ENCODE measurements around the gene VWA3A. TPM values are rescaled to one million over a fixed set of nuclear protein-coding genes. Genes with fewer than 3 reads are reported as not detected.
"Not testable (repeated sequence)": the region's sequence is repeated elsewhere in the genome, so short reads cannot be mapped to it uniquely, and the experiment has no call there.

The VWA3A gene
- total and polyA plus RNA-seq, 2 of the 4 experiments (the other 2 are of a cell fraction), result not detected

DNA sequence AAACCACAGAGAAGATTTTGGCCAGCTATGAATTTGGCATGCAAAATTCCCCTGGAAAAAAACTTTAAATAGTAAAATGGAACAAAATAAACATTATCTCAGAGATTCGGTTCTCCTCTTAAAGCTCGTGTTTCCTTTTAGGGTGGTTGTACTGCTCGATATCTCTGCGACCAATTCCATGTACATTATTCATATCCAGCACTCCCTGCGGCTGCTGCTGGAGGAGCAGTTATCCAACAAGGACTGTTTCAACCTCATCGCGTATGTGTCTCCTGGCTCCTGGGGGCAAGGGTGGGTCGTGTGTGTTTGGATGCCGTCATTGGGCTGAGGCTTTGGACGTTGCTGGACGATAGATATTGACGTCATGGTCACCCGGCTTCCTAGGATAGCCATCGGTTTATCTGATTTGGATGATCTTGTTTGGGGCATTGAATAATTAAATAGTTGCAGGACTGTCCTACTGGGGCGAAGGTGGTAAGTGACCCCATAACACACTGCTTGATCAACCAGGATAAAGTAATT, 33.8 kb downstream of the VWA3A start:
- Histone ChIP-seq H3K79me1 (ENCODE audit: low read depth in 1 of 2, low read length in 2 of 2) (no peaks in the 10 kb centered on the region), H4K8ac (ENCODE audit: low read depth in 2 of 2, low read length in 2 of 2) (no peak overlapping the region), H3K36me3 (ENCODE audit: control insufficient read depth, insufficient read depth, low read length) (no peaks in the 10 kb centered on the region), H3K27ac (ENCODE audit: insufficient read depth, low read length) (no peak overlapping the region), H2BK15ac (ENCODE audit: low read depth, low read length) (no peak overlapping the region), H3K9ac (ENCODE audit: low read depth, low read length) (no peak overlapping the region), H3K4me2 (ENCODE audit: low read depth, low read length) (no peak overlapping the region), H3K27me3 (ENCODE audit: control insufficient read depth, insufficient read depth, low read length) (peaks cover 3% of the 10 kb centered on the region; the same call in 1 of the 2 replicates), H3K4me3 (ENCODE audit: insufficient read depth, low read depth, low read length) (no peak overlapping the region), H4K5ac (ENCODE audit: low read depth, low read length) (no peak overlapping the region), H3K9me1 (ENCODE audit: insufficient read depth, low read length) (no peaks in the 10 kb centered on the region), H2BK20ac (ENCODE audit: low read depth, low read length) (no peak overlapping the region), H2AK9ac (replicated peaks; ENCODE audit: low read depth, low read length, poor library complexity) (no peak overlapping the region), H2AFZ (replicated peaks; ENCODE audit: low read length, poor library complexity) (no peak overlapping the region), H2BK120ac (ENCODE audit: low read depth, low read length) (no peak overlapping the region), H3K18ac (ENCODE audit: low read depth, low read length) (no peak overlapping the region), H3K56ac (ENCODE audit: extremely low read depth, insufficient read depth, low read length) (no peak overlapping the region), H3K23ac (ENCODE audit: low read depth, low read length) (no peak overlapping the region), H2AK5ac (ENCODE audit: low read depth, low read length) (no peak overlapping the region), H4K20me1 (ENCODE audit: insufficient read depth, low read length) (no peaks in the 10 kb centered on the region), H3K14ac (replicated peaks; ENCODE audit: low read depth, low read length) (no peak overlapping the region), H3K9me3 (ENCODE audit: control insufficient read depth, insufficient read depth, low read length) (no peaks in the 10 kb centered on the region), H2BK5ac (ENCODE audit: low read depth, low read length, poor library complexity, severe bottlenecking) (no peak overlapping the region), H3K4ac (ENCODE audit: low read depth, low read length) (no peak overlapping the region), H3K4me1 (ENCODE audit: control insufficient read depth, insufficient read depth, low read length) (no peaks in the 10 kb centered on the region), H4K91ac (ENCODE audit: insufficient read depth, low read depth, low read length) (no peak overlapping the region)
- ATAC-seq (ENCODE audit: low read depth) (no peak), DNase-seq (no peak)
- in situ Hi-C loops (cut with MboI; ENCODE audit: low sequenced_read_pairs), result no loop called here
- dilution Hi-C loops (cut with HindIII; ENCODE audit: low sequenced_read_pairs, unreplicated experiment), result no loop called here
- TF ChIP-seq NFE2L2 (IDR thresholded peaks at IDR 0.05; ENCODE audit: low read depth, low read length) (no peak), FOS (IDR thresholded peaks at IDR 0.05; ENCODE audit: low read depth, low read length) (no peak), MXI1 (IDR thresholded peaks at IDR 0.05; ENCODE audit: borderline replicate concordance, low read depth, low read length) (no peak), USF2 (IDR thresholded peaks at IDR 0.05; ENCODE audit: low read depth, low read length) (no peak)
- CTCF ChIA-PET, result no interaction called here
- intact Hi-C loops (cut with micrococcal nuclease), result no loop called here
- WGBS, 2 experiments (ENCODE audit: extremely low coverage in 2 of 2, insufficient read length in 1 of 2), result 70% methylated on average over 6 of the region's 15 CpGs; no CpG with 5 or more reads in 1 of the 2 experiments
- POLR2A ChIA-PET (ENCODE audit: unreplicated experiment), result no interaction called here
- BruUV-seq (replicated peaks), result no TSS peak

DNA sequence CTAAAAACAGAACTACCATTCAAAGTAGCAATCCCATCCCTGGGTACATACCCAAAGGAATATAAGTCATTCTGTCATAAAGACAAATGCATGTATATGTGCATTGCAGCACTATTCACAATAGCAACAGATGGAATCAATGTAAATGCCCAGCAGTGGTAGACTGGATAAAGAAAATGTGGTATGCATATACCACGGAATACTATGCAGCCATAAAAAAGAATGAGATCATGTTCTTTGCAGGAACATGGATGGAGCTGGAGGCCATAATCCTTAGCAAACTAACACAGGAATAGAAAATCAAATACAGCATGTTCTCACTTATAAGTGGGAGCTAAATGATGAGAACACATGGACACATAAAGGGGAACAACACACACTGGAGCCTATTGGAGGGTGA, 36.2 kb downstream of the VWA3A start:
- H3K36me3 ChIP-seq (ENCODE audit: control insufficient read depth, insufficient read depth, low read length); CTCF ChIA-PET; in situ Hi-C loops (cut with MboI; ENCODE audit: low sequenced_read_pairs); H3K23ac ChIP-seq (ENCODE audit: low read depth, low read length); H2AFZ ChIP-seq (replicated peaks; ENCODE audit: low read length, poor library complexity); DNase-seq; H4K20me1 ChIP-seq (ENCODE audit: insufficient read depth, low read length); H3K79me1 ChIP-seq (ENCODE audit: low read depth in 1 of 2, low read length in 2 of 2); H4K8ac ChIP-seq (ENCODE audit: low read depth in 2 of 2, low read length in 2 of 2); H3K4me1 ChIP-seq (ENCODE audit: control insufficient read depth, insufficient read depth, low read length); H3K4me2 ChIP-seq (ENCODE audit: low read depth, low read length); H3K14ac ChIP-seq (replicated peaks; ENCODE audit: low read depth, low read length); H2BK5ac ChIP-seq (ENCODE audit: low read depth, low read length, poor library complexity, severe bottlenecking); H3K9me3 ChIP-seq (ENCODE audit: control insufficient read depth, insufficient read depth, low read length); H3K27ac ChIP-seq (ENCODE audit: insufficient read depth, low read length); H3K4me3 ChIP-seq (ENCODE audit: insufficient read depth, low read depth, low read length); dilution Hi-C loops (cut with HindIII; ENCODE audit: low sequenced_read_pairs, unreplicated experiment); H3K4ac ChIP-seq (ENCODE audit: low read depth, low read length); H4K91ac ChIP-seq (ENCODE audit: insufficient read depth, low read depth, low read length); intact Hi-C loops (cut with micrococcal nuclease); ATAC-seq (ENCODE audit: low read depth); H4K5ac ChIP-seq (ENCODE audit: low read depth, low read length); POLR2A ChIA-PET (ENCODE audit: unreplicated experiment); H2AK9ac ChIP-seq (replicated peaks; ENCODE audit: low read depth, low read length, poor library complexity); H2BK20ac ChIP-seq (ENCODE audit: low read depth, low read length); H2BK120ac ChIP-seq (ENCODE audit: low read depth, low read length); H3K18ac ChIP-seq (ENCODE audit: low read depth, low read length); H3K9me1 ChIP-seq (ENCODE audit: insufficient read depth, low read length); BruUV-seq (replicated peaks); H3K56ac ChIP-seq (ENCODE audit: extremely low read depth, insufficient read depth, low read length); H2BK15ac ChIP-seq (ENCODE audit: low read depth, low read length); H3K27me3 ChIP-seq (ENCODE audit: control insufficient read depth, insufficient read depth, low read length); H2AK5ac ChIP-seq (ENCODE audit: low read depth, low read length); H3K9ac ChIP-seq (ENCODE audit: low read depth, low read length): not testable (repeated sequence)
- WGBS, 2 experiments (ENCODE audit: extremely low coverage in 2 of 2, insufficient read length in 1 of 2), result no CpG with 5 or more reads among the region's 1 CpG

Data from IMR-90 (cell line).